ENCODE measurements around the gene BGLAP.
A peak's percentile ranks its signal among the peaks of the same experiment; 100 is the strongest.
"Not testable (repeated sequence)": the region's sequence is repeated elsewhere in the genome, so short reads cannot be mapped to it uniquely, and the experiment has no call there.

The BGLAP gene

GRCh38 chr1:156212833-156213643, 28.9 kb upstream of the BGLAP start, which contains the start of gene PMF1:
Gene PMF1 (plus strand): TSS chr1:156213007. CDS start chr1:156213016, 9 bp downstream.
- H3K4me3 ChIP-seq (replicated peaks; ENCODE audit: low read depth, low read length): peak within 1 kb of the TSS; percentile 60
- DNase-seq (ENCODE audit: extremely low read depth, low read depth): peak; percentile 87
- TF ChIP-seq CTCF (IDR thresholded peaks at IDR 0.05; ENCODE audit: low read depth, low read length, missing control alignments): no peak

- no peak for DNase-seq (ENCODE audit: extremely low read depth, low read depth)
- peak overlapping the region; percentile 60 for H3K4me3 ChIP-seq (replicated peaks; ENCODE audit: low read depth, low read length)
- TF ChIP-seq CTCF (IDR thresholded peaks at IDR 0.05; ENCODE audit: low read depth, low read length, missing control alignments): no peak
These were observed 28.4 kb upstream of the BGLAP start for GRCh38 chr1:156213644-156213966.

GRCh38 chr1:156214024-156214748, 27.8 kb upstream of the BGLAP start:
- no peak for DNase-seq (ENCODE audit: extremely low read depth, low read depth)
- peak overlapping the region; percentile 60 for H3K4me3 ChIP-seq (replicated peaks; ENCODE audit: low read depth, low read length)
- TF ChIP-seq CTCF (IDR thresholded peaks at IDR 0.05; ENCODE audit: low read depth, low read length, missing control alignments): no peak

GRCh38 chr1:156216361-156217086, 25.5 kb upstream of the BGLAP start:
- not testable (repeated sequence) for DNase-seq (ENCODE audit: extremely low read depth, low read depth); H3K4me3 ChIP-seq (replicated peaks; ENCODE audit: low read depth, low read length)

GRCh38 chr1:156217871-156218270, 24.1 kb upstream of the BGLAP start:
- no peak for TF ChIP-seq CTCF (IDR thresholded peaks at IDR 0.05; ENCODE audit: low read depth, low read length, missing control alignments)
- no peak for DNase-seq (ENCODE audit: extremely low read depth, low read depth)
- H3K4me3 ChIP-seq (replicated peaks; ENCODE audit: low read depth, low read length): no peak overlapping the region

- H3K4me3 ChIP-seq (replicated peaks; ENCODE audit: low read depth, low read length): no peak overlapping the region
- no peak for DNase-seq (ENCODE audit: extremely low read depth, low read depth)
- TF ChIP-seq CTCF (IDR thresholded peaks at IDR 0.05; ENCODE audit: low read depth, low read length, missing control alignments): no peak
These were observed 21.8 kb upstream of the BGLAP start for GRCh38 chr1:156220226-156220625.
